Measurements from ENCODE around the gene ZNF443.
"Not testable (repeated sequence)": the region's sequence is repeated elsewhere in the genome, so short reads cannot be mapped to it uniquely, and the experiment has no call there.

The ZNF443 gene

DNA sequence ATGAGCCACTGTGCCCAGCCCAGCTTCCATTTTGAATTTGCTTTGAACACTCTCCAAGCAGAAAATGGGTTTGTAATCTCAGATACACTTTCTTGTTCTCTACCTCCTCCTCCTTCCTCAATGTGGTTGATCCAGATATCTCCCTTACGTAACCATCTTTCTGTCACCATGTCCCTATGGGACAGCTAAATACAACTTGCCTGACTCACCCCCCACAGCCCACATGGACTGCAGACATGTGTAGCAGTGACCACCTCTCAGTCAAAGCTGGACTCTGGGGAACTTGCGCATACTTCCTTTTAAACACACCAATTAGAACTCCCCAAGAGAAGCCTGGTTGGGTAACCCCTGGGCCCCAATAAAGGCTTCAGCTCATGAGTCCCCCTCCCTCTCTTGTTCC lies 28.9 kb downstream of the ZNF443 start:
- no peak for DNase-seq

DNA sequence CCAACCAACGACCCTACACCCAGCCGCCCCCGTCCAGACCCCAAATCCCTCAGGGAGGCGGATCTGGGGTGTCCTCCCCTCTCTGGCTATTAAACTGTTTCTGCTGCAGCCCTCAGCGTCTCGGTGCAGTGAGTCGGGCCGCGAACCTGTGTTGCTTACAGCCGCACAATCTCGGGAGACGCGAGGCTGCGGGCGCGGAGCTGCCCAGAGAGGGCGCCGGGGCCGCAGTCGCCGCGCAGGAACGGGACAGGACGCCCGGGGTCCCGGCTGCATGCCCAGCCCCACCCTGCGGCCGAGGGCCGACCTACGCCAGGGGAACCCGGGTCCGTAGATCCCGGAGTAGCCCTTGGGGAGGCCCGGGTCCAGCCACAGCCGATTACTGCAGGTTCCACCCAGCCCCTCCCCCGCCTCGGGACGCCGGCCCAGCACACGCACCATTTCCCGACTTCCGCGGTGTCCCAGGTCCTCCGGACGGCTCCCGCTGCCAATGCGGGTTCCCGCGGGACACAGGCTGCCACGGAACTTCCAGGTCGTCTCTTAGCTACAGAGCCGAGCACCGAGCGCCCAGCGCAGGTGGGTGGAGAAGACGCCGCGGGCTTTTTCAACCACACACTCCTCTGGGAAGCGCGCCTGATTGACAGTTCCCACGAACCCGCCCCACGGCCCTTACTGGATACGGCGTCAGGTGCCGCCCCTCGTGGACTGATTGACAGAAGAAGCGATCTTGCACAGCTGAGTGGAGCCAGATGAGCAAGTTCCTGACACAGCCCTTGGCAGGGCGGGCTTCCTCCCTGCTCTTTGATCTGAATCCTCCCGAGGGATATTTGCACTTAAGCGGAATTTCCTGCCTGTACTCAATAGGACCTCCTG lies 40.0 kb downstream of the ZNF443 start, which contains the start of gene ZNF799:
Gene ZNF799, minus strand, starts transcription at position 639 of the 870 bp plus-strand sequence. Its CDS starts 201 bp downstream, at position 438.
- DNase-seq = peak; percentile 78

DNA sequence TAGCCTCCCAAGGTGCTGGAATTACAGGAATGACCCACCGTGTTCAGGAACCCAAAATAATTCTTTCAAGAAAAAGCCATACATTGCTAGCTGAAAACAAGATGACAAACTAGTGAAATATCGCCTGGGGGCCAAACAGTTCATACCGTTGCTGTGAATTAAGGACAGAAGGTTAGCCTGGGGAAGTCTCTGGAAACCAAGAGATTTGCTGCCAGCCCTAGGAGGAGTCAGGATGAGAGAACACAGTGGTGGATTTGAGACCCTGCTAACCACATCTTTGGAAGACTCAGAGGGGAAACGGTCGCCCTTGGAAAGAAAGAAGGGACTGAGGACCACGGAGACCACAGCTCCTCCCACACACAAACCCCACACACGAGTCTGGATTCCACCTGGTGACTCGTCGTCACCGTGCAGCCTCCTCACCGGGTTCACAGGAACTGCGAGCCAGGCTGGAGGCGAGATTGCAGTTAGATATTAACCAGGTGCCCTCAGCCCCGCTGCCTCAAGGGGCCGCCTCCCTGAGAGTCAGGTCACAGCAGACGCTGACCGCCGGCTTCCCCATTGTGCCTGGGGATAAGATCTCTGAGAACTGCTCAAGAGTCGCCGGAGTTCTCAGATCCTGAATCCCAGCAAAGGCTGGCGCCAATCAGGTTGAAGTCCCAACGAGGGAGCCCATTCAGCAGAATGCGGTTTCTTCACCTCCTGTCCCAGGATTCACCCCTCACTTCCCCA lies 40.8 kb downstream of the ZNF443 start:
- DNase-seq = not testable (repeated sequence)

DNA sequence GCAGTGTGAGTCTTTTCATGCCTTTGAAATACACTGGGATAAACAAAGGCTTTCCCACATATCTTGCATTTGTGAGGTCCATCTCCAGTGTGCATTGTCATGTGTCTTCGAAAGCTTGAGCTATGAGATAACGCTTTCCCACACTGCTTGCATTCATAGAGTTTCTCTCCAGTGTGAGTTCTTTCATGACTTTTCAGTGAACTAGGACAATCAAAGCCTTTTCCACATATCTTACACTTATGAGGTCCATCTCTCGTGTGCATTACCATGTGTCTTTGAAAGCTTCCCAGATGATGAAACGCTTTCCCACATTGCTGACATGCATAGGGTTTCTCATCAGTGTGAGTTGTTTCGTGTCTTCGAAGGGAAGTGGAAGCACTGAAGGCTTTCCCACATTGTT lies 49.7 kb downstream of the ZNF443 start:
- DNase-seq = not testable (repeated sequence)

DNA sequence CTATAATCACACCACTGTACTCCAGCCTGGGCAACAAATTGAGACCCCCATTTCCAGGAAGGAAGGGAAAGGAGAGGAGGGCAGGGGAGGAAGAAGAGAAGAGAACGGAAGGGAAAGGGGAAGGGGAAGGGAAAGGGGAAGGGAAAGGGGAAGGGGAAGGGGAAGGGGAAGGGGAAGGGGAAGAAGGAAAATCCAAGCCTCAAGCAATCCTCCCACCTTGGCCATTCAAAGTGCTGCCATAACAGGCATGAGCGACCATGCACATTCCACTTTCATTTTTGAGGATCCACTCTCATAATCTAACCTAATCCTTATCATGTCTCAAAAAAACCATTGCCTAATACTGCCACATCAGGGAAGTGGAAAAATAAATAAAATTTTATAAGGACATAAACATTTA lies 54.5 kb downstream of the ZNF443 start:
- DNase-seq = not testable (repeated sequence)

DNA sequence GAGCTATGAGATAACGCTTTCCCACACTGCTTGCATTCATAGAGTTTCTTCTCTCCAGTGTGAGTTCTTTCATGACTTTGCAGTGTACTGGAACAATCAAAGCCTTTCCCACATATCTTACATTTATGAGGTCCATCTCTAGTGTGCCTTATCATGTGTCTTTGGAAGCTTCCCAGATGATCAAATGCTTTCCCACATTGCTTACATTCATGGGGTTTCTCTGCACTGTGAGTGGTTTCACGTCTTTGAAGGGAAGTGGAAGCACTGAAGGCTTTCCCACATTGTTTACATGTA lies 60.4 kb downstream of the ZNF443 start:
- no peak for DNase-seq

DNA sequence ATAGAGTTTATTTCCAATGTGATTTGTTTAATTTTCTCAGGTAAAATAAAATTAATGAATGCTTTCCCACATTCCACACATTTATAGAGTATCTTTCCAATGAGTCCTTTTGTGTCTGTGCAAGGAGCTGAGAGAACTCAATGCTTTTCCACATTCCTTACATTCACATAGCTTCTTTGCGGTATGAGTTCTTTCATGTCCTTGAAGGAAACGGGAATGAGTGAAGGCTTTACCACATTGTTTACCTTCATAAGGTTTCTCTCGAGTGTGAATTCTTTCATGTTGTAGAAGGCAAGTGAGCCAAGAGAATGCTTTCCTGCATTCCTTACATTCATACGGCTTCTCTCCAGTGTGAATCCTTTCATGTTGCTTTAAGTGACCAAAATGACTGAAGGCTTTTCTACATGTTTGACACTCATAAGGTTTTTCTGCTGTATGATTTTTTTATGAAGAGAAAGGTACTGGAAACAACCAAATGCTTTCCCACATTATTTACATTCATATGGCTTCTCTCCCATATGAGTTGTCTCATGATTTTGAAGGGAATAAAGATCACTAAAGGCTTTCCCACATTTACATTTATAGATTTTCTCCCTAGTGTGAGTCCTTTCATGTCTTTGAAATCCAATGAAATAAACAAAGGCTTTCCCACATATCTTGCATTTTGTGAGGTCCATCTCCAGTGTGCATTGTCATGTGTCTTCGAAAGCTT lies 60.9 kb downstream of the ZNF443 start:
- DNase-seq = no peak

Data from NCI-H2029 treated with DMSO at 0.1 percent for 48 hours (cell line).